K562 (cell line): ENCODE data around the gene GMDS. TPM values are rescaled to one million over a fixed set of nuclear protein-coding genes. Genes with fewer than 3 reads are reported as not detected.

Experiments
- ATAC-seq: fragments of 200-7000 bp; cut with Tn5 transposase; 3 replicates; pipeline ENCODE4 v1.9.1; 2020; ENCODE audit warnings: moderate library complexity
- BruUV-seq: library from RNA; stranded (reverse); fragments of 400-500 nt; replicated peaks from 2 replicates; lab custom pipeline; 2021; lab: Mats Ljungman, UMichigan
- CTCF ChIA-PET: fragments of 300-600 bp; formaldehyde crosslinking; extraction: SDS; loops from one replicate; lab custom pipeline; 2021; ENCODE audit warnings: low intra/inter-chr PET ratio; lab: Yijun Ruan, JAX
- POLR2A ChIA-PET: fragments of 300-600, 350-650 bp; sonication (Branson Sonifier 250); formaldehyde crosslinking; extraction: SDS; loops from one replicate; lab custom pipeline; 2021; ENCODE audit warnings: antibody characterized with exemption, inconsistent platforms; lab: Yijun Ruan, JAX
- DNase-seq, 4 experiments: peaks; one replicate each; pipeline versions ENCODE4 v3.0.0 to v3.0.0-alpha.2; 2011 to 2018; ENCODE audit warnings: low spot score in 3 of 4, mixed read lengths in 3 of 4; ENCODE audit errors: extremely low read depth in 1 of 4
- FAIRE-seq: peaks from 2 replicates; lab custom pipeline; 2011; peaks lifted over from hg19 to GRCh38; lab: Jason Lieb, UNC
- H2AFZ ChIP-seq: 2 replicates; pipeline ENCODE4 v1.6.0; 2011; ENCODE audit warnings: low read depth, low read length, control low read depth, inconsistent platforms
- H3K27ac ChIP-seq: fragments of 200-600 bp; 3 replicates; pipeline ENCODE4 v1.8.0; 2011; ENCODE audit warnings: low read depth, mild to moderate bottlenecking, control low read depth, inconsistent platforms, low read length, moderate library complexity, mixed read lengths; ENCODE audit errors: extremely low read depth
- H3K27me3 ChIP-seq, 2 experiments: fragments of 300-600 bp in 1 of 2; 2 replicates in 1 of 2; 3 replicates in 1 of 2; pipeline versions ENCODE4 v1.6.0 to v1.8.0; 2011; ENCODE audit warnings: inconsistent platforms in 2 of 2, low read length in 2 of 2, mild to moderate bottlenecking in 1 of 2, mixed read lengths in 1 of 2, moderate library complexity in 1 of 2; ENCODE audit not compliant: control insufficient read depth in 2 of 2, insufficient read depth in 2 of 2
- H3K36me3 ChIP-seq: fragments of 300-600 bp; 3 replicates; pipeline ENCODE4 v1.8.0; 2011; ENCODE audit warnings: mild to moderate bottlenecking, low read length, inconsistent platforms; ENCODE audit not compliant: control insufficient read depth, insufficient read depth
- H3K4me1 ChIP-seq, 2 experiments: fragments of 200-600 bp in 1 of 2; replicated peaks in 1 of 2; 2 replicates in 1 of 2; 3 replicates in 1 of 2; pipeline versions ENCODE4 v1.5.1 to v1.8.0; 2011; ENCODE audit warnings: inconsistent platforms in 2 of 2, low read length in 2 of 2, mild to moderate bottlenecking in 1 of 2, mixed read lengths in 1 of 2, moderate library complexity in 1 of 2; ENCODE audit not compliant: control insufficient read depth in 2 of 2, insufficient read depth in 2 of 2
- H3K4me2 ChIP-seq: 2 replicates; pipeline ENCODE4 v1.6.1; 2011; ENCODE audit warnings: low read length, control low read depth, inconsistent platforms, mixed read lengths; ENCODE audit not compliant: insufficient read depth
- H3K4me3 ChIP-seq: fragments of 200-600 bp; sonication (generic), shearing (Covaris generic); 2 replicates; pipeline ENCODE4 v1.5.1; 2016; ENCODE audit warnings: control low read depth, inconsistent platforms
- H3K79me2 ChIP-seq: fragments of 200-600 bp; 3 replicates; pipeline ENCODE4 v1.8.0; 2011; ENCODE audit warnings: low read length, inconsistent platforms; ENCODE audit not compliant: control insufficient read depth, insufficient read depth
- H3K9ac ChIP-seq, 2 experiments: 2 replicates each; pipeline versions ENCODE4 v1.6.0 to v1.6.1; 2011; ENCODE audit warnings: low read depth in 2 of 2, low read length in 2 of 2, control low read depth in 1 of 2, inconsistent platforms in 1 of 2, mild to moderate bottlenecking in 1 of 2, mixed read lengths in 1 of 2; ENCODE audit not compliant: insufficient read depth in 1 of 2
- H3K9me1 ChIP-seq: one replicate; pipeline ENCODE4 v1.6.0; 2011; ENCODE audit warnings: inconsistent platforms, mild to moderate bottlenecking, low read length, moderate library complexity; ENCODE audit not compliant: control insufficient read depth, insufficient read depth
- H3K9me3 ChIP-seq: replicated peaks from 2 replicates; pipeline ENCODE4 v1.5.1; 2011; ENCODE audit warnings: low read depth, low read length, inconsistent platforms; ENCODE audit not compliant: control insufficient read depth, insufficient read depth
- H4K20me1 ChIP-seq: replicated peaks from 2 replicates; pipeline ENCODE4 v1.6.1; 2011; ENCODE audit warnings: low read length, inconsistent platforms, mixed read lengths; ENCODE audit not compliant: control insufficient read depth, insufficient read depth
- ARNT ChIP-seq, 2 experiments: fragments of 450-650 bp; IDR thresholded peaks; 2 replicates each; pipeline ENCODE4 v1.6.1; 2016; ENCODE audit warnings: mild to moderate bottlenecking in 1 of 2
- CHD1 ChIP-seq: fragments of 200-600 bp; sonication (generic); IDR thresholded peaks from one replicate; pipeline ENCODE4 v1.6.1; 2012; ENCODE audit warnings: mild to moderate bottlenecking, moderate library complexity, low read length, inconsistent platforms
- HDAC3 ChIP-seq: fragments of 450-650 bp; IDR thresholded peaks from 2 replicates; pipeline ENCODE4 v1.6.1; 2018; ENCODE audit warnings: borderline replicate concordance, mild to moderate bottlenecking, moderate library complexity; ENCODE audit not compliant: partially characterized antibody
- HINFP ChIP-seq: fragments of 450-650 bp; conservative IDR thresholded peaks from 2 replicates; pipeline ENCODE4 v1.6.1; 2016; ENCODE audit warnings: missing genetic modification characterization, low read depth, mild to moderate bottlenecking, control low read depth, missing compliant biosample characterization
- HLTF ChIP-seq: fragments of 450-650 bp; IDR thresholded peaks from 2 replicates; pipeline ENCODE4 v1.6.1; 2016
- MCM2 ChIP-seq: fragments of 450-650 bp; IDR thresholded peaks from 2 replicates; pipeline ENCODE4 v1.6.1; 2017; ENCODE audit warnings: low read depth, mild to moderate bottlenecking
- MCM5 ChIP-seq: fragments of 450-650 bp; IDR thresholded peaks from 2 replicates; pipeline ENCODE4 v1.6.1; 2016; ENCODE audit warnings: low read depth
- SIN3B ChIP-seq: fragments of 450-650 bp; IDR thresholded peaks from 2 replicates; pipeline ENCODE4 v1.6.1; 2017; ENCODE audit warnings: low read depth, mild to moderate bottlenecking, moderate library complexity
- SUPT5H ChIP-seq: fragments of 450-650 bp; IDR thresholded peaks from 2 replicates; pipeline ENCODE4 v1.6.1; 2016
- ZBED1 ChIP-seq: IDR thresholded peaks from 2 replicates; pipeline ENCODE4 v1.6.1; 2014
- ZBTB33 ChIP-seq: sonication (generic); formaldehyde crosslinking; IDR thresholded peaks from 2 replicates; pipeline ENCODE4 v1.8.1; 2023; ENCODE audit warnings: mild to moderate bottlenecking, missing genetic modification reagents
- ZNF143 ChIP-seq: sonication (generic); formaldehyde crosslinking; IDR thresholded peaks from 2 replicates; pipeline ENCODE4 v1.9.0; 2022; ENCODE audit warnings: mild to moderate bottlenecking, missing genetic modification reagents
- ZNF740 ChIP-seq, 3 experiments: fragments of 200-800 bp in 1 of 3; sonication (Bioruptor generic) in 1 of 3; sonication (generic) in 1 of 3; formaldehyde crosslinking in 1 of 3; IDR thresholded peaks; 2 replicates each; pipeline versions ENCODE4 v1.6.1 to v1.8.0; 2016 to 2022; ENCODE audit warnings: mild to moderate bottlenecking in 2 of 3, missing compliant biosample characterization in 2 of 3, missing genetic modification characterization in 2 of 3, missing genetic modification reagents in 1 of 3
- ZNF764 ChIP-seq: fragments of 250-450 bp; sonication (Bioruptor Pico); IDR thresholded peaks from 2 replicates; pipeline ENCODE4 v1.4.0; 2020; ENCODE audit warnings: low read depth, mild to moderate bottlenecking, moderate library complexity
- WGBS: fragments of 100-300 bp; shearing (Covaris generic); methylation state at CpG from one replicate; pipeline ENCODE4 v1.1.6; 2016; ENCODE audit warnings: low coverage, mixed read lengths; ENCODE audit not compliant: insufficient coverage; ENCODE audit errors: missing lambda C conversion rate; 5-methylcytosine and 5-hydroxymethylcytosine counted together
- in situ Hi-C: fragments of 300-500 bp; cut with MboI; formaldehyde crosslinking; loops from 4 replicates; pipeline ENCODE4 v1.15.0; 2018; ENCODE audit warnings: inconsistent platforms, mixed read lengths
- intact Hi-C: fragments of 100-400 bp; cut with micrococcal nuclease; formaldehyde crosslinking; loops from 2 replicates; pipeline ENCODE4 v1.14.2; 2022
- polyA plus RNA-seq, 8 experiments: library from polyadenylated mRNA; depleted of rRNA in 4 of 8; stranded (reverse) in 5 of 8; unstranded in 3 of 8; fragments of >200 nt; fragmentation: Nextera tagmentation in 2 of 8; fragmentation: Illumina TruSeq in 1 of 8; extraction: Ambion mirVana in 2 of 8; extraction: Trizol in 1 of 8; gene quantifications; 2 replicates each; pipeline versions ENCODE4 v1.2.1 to v1.2.3, GENCODE V29; 2011 to 2014; ENCODE audit warnings: inconsistent platforms in 1 of 8, missing spikeins in 1 of 8
- total RNA-seq, 7 experiments: library from RNA; depleted of rRNA in 6 of 7; stranded (reverse); fragments of >200 nt in 6 of 7; fragmentation: Illumina TruSeq in 2 of 7; extraction: Trizol in 2 of 7; gene quantifications; 2 replicates each; pipeline versions ENCODE4 v1.2.1 to v1.2.3, GENCODE V29; 2011 to 2021; ENCODE audit warnings: low replicate concordance in 1 of 7
- TF ChIP-seq, protein P1 (sequence below): fragments of 450-650 bp; formaldehyde crosslinking; IDR thresholded peaks from 2 replicates; pipeline ENCODE4 v1.4.0; 2020; ENCODE audit warnings: mild to moderate bottlenecking, moderate library complexity
- TF ChIP-seq, protein P2 (sequence below): sonication (generic); formaldehyde crosslinking; IDR thresholded peaks from 2 replicates; pipeline ENCODE4 v1.8.1; 2023; ENCODE audit warnings: mild to moderate bottlenecking, missing genetic modification reagents

GMDS gene
- total and polyA plus RNA-seq, 9 of the 15 experiments (the other 6 are each of a cell fraction or from before 2014, with no cell fraction given): 0.48 to 31.8 (median 13.4) TPM

DNA sequence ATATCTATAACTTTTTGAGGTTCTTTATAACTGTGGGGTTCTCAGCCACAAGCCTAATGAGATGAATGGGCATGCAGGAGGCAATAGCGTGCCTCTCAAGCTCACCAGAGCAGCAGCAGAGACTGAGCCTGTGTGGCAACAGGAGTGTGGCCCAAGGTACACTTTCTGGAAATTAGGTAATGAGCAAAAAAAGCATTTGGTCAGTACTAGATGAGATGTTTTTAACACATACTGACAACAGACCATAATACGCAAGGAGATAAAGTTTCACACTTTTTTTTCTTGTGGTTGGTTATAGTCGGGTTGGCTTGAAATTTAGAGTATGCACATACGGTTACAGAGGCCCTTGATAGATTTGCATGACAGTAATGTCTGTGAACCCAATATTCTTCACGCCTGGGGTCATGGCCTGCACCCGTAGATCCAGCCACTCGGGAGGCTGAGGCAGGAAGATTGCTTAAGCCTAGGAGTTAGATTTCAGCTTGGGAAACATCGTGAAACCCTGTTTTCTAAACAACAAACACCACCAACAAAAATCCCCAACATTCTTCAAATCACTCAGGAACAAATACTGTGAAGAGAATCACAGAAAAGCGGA, 300.1 kb downstream of the GMDS start:
- H3K36me3 ChIP-seq: no peaks in the 10 kb centered on the region
- H3K9ac ChIP-seq: no peak overlapping the region
- in situ Hi-C loops (no loop called here), intact Hi-C loops (no loop called here)
- H2AFZ ChIP-seq: no peak overlapping the region
- 18% methylated on average over 9 of the region's 9 CpGs for WGBS
- no peak for FAIRE-seq
- H4K20me1 ChIP-seq: 0 out of 2 replicates have a peak, but pooled peaks cover 4% of the 10 kb centered on the region
- no peaks in the 10 kb centered on the region for H3K9me1 ChIP-seq
- BruUV-seq: no TSS peak
- POLR2A ChIA-PET: interaction anchor here (0.7 kb wide), 1 partner anchor 670 kb away, joined by 3 read pairs; no protein-coding TSS in a partner anchor
- H3K79me2 ChIP-seq: no peaks in the 10 kb centered on the region
- ATAC-seq: no peak
- H3K4me3 ChIP-seq: no peak overlapping the region
- H3K27ac ChIP-seq: no peak overlapping the region
- no peaks in the 10 kb centered on the region for H3K9me3 ChIP-seq
- no peak for DNase-seq
- H3K27me3 ChIP-seq: peaks cover 0 to 26% of the 10 kb centered on the region in 2 experiments; a peak in 3 of 5 replicates
- H3K4me1 ChIP-seq: no peaks in the 10 kb centered on the region
- H3K4me2 ChIP-seq: no peak overlapping the region
- CTCF ChIA-PET: no interaction called here
- TF ChIP-seq MCM2 (no peak), ZBTB33 (CRISPR knock-in tag) (no peak), ZNF143 (CRISPR knock-in tag) (no peak), HLTF (no peak), ZNF764 (no peak), MCM5 (no peak), ARNT (IDR thresholded peaks at IDR 0.05) (no peak), HINFP (tag) (no peak), SUPT5H (no peak), ZBED1 (no peak), CHD1 (no peak), HDAC3 (no peak), SIN3B (no peak), ZNF740 (CRISPR knock-in tag; IDR thresholded peaks at IDR 0.05) (no peak), ZNF740 (tag; IDR thresholded peaks at IDR 0.05) (no peak)
- TF ChIP-seq, protein P1, sequence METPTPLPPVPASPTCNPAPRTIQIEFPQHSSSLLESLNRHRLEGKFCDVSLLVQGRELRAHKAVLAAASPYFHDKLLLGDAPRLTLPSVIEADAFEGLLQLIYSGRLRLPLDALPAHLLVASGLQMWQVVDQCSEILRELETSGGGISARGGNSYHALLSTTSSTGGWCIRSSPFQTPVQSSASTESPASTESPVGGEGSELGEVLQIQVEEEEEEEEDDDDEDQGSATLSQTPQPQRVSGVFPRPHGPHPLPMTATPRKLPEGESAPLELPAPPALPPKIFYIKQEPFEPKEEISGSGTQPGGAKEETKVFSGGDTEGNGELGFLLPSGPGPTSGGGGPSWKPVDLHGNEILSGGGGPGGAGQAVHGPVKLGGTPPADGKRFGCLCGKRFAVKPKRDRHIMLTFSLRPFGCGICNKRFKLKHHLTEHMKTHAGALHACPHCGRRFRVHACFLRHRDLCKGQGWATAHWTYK: no peak
- TF ChIP-seq, protein P2, sequence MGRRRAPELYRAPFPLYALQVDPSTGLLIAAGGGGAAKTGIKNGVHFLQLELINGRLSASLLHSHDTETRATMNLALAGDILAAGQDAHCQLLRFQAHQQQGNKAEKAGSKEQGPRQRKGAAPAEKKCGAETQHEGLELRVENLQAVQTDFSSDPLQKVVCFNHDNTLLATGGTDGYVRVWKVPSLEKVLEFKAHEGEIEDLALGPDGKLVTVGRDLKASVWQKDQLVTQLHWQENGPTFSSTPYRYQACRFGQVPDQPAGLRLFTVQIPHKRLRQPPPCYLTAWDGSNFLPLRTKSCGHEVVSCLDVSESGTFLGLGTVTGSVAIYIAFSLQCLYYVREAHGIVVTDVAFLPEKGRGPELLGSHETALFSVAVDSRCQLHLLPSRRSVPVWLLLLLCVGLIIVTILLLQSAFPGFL (CRISPR knock-in tag): no peak
